HG02938 (cell line): Measurements from ENCODE around the gene USP54.
"Not testable (repeated sequence)": the region's sequence is repeated elsewhere in the genome, so short reads cannot be mapped to it uniquely, and the experiment has no call there.

Experiments
- ATAC-seq: cut with Tn5 transposase; IDR thresholded peaks from one replicate; pipeline ENCODE4 v1.9.1; 2021; ENCODE audit warnings: mild to moderate bottlenecking, moderate library complexity; ENCODE audit not compliant: unreplicated experiment

Gene USP54

DNA sequence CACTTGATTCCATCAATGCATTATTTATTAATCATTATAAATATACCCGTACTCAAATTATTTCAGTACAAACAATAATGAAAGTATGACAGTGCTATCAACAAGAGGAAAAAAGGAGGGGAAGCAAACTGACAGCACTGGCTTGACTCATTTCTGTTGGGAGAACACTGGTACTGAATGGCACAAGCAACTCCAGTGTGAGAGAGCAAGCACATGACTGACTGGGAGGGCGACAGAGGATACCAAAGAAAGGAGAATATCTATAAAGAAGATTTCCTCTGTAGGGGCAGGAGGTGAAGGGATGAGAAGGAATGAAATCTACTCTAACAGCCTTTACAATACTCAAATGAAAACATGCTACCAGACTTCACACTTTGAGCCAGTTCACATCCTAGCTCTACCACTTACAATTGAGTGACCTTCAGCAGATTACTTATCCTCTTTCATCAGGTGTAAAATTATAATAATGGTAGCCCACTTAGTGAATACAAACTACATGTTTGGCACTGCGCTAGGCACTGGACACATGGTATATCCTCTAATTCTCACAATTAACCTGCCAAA is 1.5 kb downstream of the USP54 start:
- ATAC-seq: no peak

DNA sequence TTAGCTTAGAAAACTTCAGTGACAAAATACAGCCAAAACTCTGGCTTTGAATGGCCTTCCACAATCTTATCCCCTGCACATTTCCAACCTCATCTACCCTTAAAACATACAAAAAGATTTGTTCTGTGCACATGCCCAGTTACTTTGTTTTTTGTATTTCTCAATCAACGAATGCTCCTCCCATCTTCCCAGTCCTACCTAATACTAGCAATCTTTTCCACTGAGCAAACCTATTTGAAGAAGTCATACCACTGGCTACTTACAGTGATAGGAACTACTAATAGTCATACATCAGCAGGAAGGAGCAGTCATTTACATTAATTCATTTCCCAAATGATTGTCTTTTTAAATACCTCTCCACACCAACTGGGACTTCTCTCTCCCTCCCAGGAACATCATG is 2.5 kb downstream of the USP54 start:
- ATAC-seq: no peak

DNA sequence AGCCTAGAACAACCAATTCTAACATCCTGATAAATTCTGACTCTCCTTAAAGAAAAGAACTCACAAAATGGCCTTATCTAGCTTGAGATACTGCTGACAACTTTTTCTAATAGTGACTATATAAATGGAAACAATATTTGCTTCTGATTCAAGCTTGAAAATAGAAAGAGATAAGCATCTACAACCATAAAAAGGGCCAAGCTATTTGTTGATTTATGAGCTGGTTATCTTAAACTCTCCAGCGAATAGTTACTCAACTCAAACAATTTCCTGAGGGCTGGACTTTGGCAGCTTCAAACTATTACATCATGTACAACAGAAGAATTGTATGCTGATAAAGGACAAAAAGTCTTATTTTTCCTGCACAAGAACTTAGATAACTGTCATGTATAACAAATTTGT is 4.6 kb downstream of the USP54 start:
- no peak for ATAC-seq

DNA sequence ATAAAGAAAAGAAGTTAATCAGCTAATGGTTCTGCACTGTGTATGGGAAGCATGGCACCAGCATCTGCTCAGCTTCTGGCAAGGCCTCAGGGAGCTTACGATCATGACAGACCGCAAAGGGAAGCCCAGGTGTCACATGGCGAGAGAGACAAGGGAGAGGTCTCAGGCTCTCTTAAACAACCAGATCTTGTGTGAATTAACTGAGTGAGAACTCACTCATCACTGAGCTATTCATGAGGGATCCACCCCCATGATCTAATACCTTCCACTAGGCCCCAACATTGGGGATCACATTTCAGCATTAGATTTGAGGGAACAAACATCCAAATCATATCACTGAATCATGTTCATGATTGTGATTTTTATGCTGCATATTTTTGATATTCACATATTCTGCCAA is 5.8 kb downstream of the USP54 start:
- no peak for ATAC-seq

DNA sequence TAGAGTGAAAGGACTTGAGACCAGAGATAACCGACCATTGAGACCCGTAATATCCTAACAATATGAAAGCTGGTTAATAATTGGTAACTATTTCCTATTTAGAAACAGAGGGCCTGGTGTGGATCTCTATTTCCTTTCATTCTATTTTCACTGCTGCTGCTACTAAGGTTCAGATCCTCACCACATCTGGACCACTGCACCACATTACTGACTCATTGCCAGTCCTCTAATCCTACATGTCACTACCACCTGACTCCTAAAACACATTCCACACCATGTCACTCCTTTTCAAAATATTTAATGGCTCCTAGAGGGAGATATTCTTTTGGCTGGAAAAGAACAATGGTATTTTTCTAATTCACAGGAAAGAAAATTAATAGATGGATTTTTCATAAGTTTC is 6.4 kb downstream of the USP54 start:
- no peak for ATAC-seq

DNA sequence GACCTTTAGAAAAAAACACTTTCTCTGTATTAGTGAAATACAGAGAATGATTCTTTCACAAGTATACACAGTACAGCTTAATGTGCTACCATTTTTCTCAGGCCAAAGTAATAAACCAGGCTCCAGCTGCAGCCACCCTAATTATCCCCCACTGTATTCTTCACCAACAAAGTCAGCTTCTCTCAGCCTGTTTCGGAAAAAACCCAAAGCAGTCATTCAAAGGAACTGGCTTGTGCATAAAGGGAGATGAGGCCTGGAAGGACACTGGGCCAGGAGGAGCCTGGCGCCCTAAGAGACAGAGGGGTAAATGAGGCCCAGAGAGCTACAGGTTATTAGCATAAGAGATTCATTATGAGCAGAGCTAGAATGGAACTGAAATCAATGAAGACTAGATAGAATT is 9.2 kb downstream of the USP54 start:
- ATAC-seq: no peak

DNA sequence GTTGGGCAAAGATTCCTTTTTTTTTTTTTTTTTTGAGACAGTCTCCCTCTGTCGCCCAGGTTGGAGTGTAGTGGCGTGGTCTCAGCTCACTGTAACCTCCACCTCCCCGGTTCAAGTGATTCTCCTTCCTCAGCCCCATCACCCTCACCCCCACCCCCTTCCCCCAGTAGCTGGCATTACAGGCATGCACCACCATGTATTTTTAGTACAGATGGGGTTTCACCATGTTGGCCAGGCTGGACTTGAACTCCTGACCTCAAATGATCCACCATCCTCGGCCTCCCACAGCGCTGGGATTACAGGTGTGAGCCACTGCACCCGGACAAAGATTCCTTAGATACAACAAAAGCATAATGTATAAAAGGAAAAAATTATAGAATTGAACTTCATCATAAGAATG is 12.2 kb downstream of the USP54 start:
- ATAC-seq: not testable (repeated sequence)

DNA sequence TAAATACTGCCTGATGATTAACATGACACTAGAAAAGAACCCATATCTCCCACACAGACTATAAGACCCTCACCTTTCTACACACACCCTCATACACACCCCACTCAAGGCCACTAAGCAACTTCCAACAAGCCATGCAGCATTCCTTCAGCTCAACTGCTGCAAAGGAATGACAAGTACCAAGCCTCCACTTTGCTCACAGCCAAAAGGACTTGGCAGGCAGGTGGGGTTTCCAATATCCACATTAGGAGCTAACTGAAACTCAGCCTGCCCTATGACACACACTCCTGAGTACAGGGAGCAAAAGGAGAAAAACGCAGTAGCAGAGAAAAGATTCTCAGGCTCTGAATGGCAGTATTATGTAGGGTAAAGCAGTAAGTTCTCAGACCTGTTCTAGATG is 13.4 kb downstream of the USP54 start:
- no peak for ATAC-seq

DNA sequence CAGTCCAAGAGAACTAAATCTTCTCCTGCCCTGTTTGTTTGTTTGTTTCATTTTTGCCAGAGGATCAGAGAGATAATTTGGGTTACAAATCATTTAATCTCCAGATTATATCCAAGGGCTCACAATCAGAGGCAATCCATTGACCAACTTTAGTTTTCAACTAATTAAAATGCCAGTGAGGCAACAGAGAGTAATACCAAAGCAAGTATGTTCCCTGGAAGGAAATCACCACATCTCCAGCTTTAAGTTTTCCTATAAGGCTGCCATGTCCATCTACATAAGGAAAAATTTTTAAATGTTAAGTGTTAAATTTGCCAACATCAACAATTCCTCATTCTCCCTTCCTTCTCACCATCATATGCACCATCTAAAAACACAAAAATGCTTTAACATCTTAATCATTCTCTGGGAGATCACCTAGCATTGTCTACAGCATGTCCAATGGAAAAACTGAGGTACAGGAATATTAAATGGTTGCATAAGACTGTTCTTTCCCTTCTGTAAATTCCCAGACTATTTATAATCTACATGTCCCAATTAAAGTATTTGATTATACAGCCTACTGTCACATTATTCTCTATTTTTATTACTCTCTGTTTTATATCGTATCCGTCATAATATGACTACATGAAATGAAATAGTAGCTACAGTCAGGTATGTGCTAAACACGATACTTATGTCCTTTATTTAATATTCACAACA is 14.1 kb downstream of the USP54 start:
- ATAC-seq: no peak

DNA sequence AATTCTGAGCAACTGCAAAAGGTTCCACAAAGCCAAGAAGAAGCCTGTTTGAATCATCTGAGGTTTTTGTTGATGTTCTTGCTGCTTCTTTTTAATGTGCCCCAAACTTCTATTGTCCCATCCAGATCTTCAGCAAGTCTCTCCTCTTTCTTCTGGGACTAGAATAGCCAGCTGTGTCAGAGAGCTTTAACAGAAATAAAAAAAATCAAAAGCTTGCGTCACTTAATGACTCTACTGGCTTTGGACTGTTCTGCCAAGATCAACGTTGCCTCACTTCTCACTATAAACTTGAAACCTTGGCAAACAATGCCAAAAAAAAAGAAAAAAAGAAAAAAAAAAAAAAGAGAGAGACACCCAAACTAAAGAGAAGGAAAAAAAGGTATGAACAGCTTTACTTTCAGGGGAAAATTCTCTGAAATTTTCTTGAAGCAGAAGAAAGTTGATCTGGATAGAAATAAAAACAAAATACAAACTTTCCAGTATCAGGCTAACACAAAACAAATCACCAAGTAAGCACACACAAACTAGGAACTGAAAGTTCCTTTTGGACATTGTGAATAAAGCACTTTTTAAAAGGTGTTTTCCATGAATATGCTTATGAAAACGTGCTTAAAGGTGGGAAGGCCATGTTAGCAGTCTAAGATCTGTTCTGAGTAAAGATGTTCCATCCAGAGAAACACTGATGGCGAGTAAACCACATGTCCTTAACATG is 14.8 kb downstream of the USP54 start:
- ATAC-seq: no peak

DNA sequence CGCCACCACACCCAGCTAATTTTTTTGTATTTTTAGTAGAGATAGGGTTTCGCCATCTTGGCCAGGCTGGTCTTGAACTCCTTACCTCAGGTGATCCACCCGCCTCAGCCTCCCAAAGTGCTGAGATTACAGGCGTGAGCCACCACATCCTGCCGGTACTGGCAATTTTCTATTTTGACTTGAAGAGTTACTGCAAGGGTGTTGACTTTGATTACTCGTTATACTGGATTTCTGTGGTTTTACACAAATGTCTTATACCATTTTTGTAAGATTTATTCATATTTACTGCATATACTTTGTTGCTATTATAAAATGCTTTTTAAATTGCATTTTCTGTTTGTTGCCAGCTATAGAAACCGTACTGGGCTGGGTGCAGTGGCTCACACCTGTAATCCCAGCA is 24.1 kb downstream of the USP54 start:
- not testable (repeated sequence) for ATAC-seq

DNA sequence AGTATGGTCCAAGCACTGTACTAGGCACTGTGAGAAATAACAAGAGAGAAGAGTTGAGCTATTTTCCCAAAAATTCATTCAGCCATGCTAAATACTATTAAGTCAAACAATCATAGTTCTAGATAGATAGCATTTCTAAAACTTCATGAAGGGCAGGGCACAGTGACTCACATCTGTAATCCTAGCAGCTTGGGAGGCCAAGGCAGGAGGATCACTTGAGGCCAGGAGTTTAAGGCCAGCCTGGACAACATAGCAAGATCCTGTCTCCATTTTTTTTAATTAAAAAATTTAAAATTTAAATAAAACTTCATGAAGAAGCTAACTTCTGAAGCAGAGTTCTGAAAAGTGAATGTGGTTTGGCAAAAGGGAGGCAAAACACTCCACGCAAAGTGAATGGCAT is 29.9 kb downstream of the USP54 start:
- no peak for ATAC-seq

DNA sequence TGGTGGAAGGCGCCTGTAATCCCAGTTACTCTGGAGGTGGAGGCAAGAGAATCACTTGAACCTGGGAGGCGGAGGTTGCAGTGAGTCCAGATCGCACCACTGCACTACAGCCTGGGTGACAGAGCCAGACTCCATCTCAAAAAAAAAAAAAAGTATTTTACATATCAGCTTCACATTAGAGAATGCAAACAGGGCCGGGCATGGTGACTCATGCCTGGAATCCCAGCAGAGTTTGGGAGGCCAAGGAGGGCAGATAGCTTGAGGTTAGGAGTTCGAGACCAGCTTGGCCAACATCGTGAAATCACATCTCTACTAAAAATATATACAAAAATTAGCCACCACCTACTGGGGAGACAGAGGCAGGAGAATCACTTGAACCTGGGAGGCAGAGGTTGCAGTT is 31.6 kb downstream of the USP54 start:
- ATAC-seq: no peak

DNA sequence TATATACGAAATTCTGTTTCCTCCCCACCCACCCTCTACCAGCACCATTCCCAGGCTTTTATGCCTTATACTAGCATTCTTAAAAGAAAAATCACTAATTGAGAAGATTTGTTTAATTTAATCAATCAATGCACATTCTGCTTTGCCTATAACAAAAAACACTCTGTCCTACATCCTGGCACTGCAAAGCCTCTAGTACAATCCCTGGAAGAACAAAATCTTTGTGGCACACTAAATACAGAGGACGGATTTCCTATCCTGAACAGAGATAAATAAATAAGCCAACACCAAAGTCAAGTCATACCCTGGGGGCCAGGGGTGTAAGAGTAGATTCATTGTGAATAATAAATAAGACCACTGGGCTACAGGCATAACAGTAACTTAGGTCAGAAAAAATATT is 34.3 kb downstream of the USP54 start:
- ATAC-seq: no peak

DNA sequence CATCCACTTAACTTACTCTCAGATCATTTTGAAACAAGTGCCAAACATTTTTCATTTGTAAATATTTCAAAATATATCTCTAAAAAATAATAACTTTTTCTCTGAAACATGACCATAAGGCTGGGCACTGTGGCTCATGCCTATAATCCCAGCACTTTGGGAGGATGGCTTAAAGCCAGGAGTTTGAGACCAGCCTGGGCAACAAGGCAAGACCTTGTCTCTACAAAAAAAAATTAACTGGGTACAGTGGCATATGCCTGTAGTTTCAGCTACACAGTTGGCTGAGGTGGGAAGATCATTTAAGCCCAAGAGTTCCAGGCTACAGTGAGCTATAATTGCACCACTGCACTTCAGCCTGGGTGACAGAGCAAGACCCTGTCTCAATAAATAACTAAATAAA is 36.4 kb downstream of the USP54 start:
- ATAC-seq: no peak

DNA sequence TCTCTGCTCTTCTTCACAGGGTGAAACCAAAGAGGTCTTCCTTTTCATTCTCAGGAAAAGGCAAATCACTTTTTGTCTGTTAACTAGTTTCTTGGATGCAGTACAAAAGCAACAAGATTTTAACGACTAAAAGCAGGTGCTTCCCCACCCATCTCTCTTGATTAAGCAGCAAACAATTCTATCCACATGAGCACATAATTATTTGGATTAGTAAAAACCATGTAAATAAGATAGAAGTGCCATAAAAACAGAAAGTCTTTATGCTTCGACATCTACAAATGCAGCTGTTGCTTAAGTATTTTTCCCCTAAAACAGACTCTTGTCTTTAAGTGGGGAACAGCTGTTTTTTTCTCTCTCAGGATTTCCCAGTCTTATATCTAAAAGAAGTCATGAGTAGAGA is 37.4 kb downstream of the USP54 start:
- no peak for ATAC-seq

DNA sequence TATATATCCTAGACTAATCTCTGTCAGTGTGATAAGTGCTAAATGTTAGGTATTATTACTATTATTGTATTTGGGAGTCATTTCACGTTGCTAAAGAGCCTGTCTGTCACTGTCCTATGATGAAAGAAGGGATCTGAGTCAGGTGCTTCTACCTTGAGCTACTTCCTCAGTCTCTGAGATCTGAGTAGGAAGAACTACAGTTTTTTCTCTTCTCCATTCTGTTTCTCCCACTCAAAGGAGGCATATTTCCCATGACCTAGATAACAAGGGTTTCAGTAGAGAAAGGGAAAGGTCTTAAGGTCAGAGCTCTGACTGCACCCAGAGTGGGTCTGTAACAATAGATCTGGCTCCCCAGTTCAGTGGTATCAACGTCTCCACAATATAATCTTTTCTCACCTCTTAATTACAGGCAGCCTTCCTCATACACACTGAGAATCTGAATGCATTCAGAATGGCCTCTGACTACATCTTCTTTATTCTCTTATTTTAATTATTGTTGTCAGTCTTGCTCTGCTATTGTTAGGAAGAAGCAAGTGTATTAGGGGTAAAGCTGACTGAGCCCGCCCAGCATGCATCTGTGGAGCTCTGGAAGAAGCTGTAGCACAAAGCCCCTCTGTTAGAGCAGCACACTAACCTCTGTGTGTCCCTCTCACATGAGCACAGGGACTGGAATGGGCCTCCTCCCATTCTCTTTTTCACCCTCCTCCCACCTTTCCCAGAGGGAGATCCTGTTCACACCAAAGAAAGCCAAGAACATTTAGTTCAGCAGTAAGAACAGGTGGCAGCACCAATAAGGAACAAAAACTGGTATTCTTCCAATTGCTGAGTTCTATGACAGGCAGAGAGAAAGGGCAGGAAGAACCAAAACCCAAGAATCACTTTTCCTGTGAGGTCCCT is 38.1 kb downstream of the USP54 start:
- no peak for ATAC-seq

DNA sequence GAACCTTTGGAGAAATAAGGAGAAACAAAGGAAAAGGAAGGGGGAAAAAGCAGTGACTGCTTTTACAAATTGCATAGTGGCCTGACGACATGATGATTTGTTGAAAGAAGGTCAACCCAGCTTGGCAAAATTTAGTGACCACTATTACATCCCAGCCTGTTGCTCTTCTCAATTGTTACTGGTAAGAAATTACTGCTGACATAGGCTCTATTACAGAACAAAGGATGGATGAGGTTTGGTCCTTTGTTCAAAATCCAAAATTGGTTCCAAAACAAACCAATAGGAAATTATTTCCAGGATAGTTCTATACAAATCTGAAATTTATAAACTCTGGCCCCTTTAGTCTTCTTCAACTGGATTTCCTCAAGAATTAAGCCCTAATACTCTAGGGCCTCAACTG is 39.6 kb downstream of the USP54 start:
- ATAC-seq: no peak

DNA sequence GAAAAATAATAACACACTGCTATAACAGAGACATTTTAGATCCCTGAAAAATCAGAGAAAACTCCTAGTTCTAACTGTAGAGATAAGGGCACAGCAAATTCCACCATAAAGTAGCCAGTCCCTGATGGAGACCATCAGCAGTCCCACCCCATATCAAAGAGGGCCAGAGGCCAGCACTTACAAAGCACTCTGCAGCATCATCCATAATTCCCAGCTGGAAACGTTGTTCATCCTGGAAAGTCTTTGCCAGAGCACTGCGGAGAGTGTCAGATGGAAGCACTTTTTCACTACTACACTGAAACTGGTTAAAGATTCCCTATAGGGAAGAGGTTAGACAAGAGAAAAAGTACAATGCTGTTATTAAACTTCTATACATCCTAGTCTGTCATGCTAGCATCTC is 45.8 kb downstream of the USP54 start:
- ATAC-seq: no peak

DNA sequence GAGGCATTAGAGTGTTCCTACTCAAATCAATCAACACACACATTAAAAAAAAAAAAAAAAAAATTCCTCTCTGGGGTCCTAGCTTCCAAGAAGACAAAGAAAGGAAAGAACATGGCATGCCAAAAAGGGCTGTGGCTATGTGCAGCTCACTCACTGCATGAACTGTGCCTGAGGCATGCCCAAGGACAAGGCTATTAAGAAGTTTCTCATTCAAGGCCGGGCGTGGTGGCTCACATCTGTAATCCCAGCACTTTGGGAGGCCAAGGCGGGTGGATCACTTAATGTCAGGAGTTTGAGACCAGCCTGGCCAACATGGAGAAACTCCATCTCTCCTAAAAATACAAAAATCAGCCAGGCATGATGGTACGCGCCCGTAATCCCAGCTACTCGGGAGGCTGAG is 53.4 kb downstream of the USP54 start:
- no peak for ATAC-seq

DNA sequence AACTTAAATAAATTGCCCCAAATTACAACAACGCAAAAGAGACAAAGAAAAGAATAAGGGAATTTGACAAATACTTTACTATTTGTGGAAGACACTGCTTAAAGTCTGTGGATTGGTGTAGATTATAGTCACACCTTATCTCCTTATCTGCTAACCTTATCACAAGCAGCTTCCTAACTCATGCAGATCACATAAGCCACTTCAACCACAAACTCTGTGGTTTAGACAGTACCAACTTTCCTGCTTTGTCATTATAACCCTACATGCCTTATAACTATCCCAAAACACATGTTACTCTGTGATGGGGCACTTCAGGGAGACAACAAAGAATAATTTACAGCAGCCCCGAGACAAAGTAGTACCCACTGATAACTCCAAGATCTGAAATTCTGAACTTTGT is 53.9 kb downstream of the USP54 start:
- no peak for ATAC-seq

DNA sequence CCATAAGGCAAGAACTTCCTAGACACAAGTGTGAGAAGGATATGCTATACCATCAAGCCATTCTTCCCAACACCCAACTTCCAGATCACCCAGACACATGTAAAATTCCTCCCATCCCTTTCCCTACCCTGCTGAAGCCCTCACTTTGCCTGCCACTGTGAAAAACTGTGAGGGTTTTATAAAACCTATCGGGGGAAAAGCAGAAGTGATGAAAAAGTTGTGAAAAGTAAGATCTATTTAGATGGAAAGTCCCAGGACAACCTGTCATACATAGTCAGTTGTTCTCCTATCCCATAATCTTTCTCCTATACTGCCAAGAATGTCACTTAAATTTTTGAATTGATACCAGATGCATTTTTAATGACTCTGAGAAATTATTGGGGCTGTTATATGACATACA is 56.3 kb downstream of the USP54 start:
- no peak for ATAC-seq
